ENCODE data around the gene ZNF831. TPM values are rescaled to one million over a fixed set of nuclear protein-coding genes. Genes with fewer than 3 reads are reported as not detected.

ZNF831 gene
- total RNA-seq, 1 experiment from 2014 or later, result not detected

DNA sequence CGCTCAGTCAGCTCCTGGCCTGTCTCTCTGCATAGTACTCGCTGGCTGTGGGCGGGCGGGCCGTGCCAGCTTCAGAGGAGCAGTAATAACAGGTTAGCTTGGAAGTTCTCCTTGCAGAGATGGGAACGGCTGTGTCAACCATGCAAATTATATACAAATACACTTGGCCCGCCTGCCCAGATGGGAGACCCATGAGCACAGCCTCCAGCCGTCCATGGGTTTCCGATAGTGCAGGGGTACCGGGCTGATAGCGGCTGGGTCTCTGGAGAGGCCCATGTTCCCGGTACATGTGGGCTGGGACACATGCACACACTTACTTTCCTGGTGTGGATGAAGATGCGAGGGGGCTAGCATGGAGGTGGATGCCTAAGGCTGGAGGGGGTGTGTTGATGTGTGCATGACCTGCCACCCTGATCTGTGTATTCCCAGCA is 12.8 kb upstream of the ZNF831 start:
- intact Hi-C loops (cut with micrococcal nuclease; ENCODE audit: unreplicated experiment), result no loop called here
- H3K36me3 ChIP-seq (ENCODE audit: control insufficient read depth, insufficient read depth, low read length), result no peaks in the 10 kb centered on the region
- ChIA-PET POLR2A (no interaction called here), CTCF (no interaction called here)
- Mint-ChIP-seq H3K36me3 (ENCODE audit: insufficient read depth, unreplicated experiment) (no peaks in the 10 kb centered on the region), H3K4me1 (ENCODE audit: low read depth, unreplicated experiment) (peaks cover 8% of the 10 kb centered on the region), H3K9me3 (ENCODE audit: unreplicated experiment) (no peaks in the 10 kb centered on the region), H3K27ac (ENCODE audit: unreplicated experiment) (no peak overlapping the region), H3K27me3 (ENCODE audit: insufficient read depth, unreplicated experiment) (peaks cover 28% of the 10 kb centered on the region), H3K4me3 (ENCODE audit: unreplicated experiment) (no peak overlapping the region)
- H3K27me3 ChIP-seq (replicated peaks; ENCODE audit: control insufficient read depth, insufficient read depth, low read length), result no peaks in the 10 kb centered on the region; the same call in 1 of the 2 replicates
- TF ChIP-seq, protein P1, sequence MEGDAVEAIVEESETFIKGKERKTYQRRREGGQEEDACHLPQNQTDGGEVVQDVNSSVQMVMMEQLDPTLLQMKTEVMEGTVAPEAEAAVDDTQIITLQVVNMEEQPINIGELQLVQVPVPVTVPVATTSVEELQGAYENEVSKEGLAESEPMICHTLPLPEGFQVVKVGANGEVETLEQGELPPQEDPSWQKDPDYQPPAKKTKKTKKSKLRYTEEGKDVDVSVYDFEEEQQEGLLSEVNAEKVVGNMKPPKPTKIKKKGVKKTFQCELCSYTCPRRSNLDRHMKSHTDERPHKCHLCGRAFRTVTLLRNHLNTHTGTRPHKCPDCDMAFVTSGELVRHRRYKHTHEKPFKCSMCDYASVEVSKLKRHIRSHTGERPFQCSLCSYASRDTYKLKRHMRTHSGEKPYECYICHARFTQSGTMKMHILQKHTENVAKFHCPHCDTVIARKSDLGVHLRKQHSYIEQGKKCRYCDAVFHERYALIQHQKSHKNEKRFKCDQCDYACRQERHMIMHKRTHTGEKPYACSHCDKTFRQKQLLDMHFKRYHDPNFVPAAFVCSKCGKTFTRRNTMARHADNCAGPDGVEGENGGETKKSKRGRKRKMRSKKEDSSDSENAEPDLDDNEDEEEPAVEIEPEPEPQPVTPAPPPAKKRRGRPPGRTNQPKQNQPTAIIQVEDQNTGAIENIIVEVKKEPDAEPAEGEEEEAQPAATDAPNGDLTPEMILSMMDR (IDR thresholded peaks at IDR 0.05; ENCODE audit: insufficient read depth in 1 of 2, low read depth in 1 of 2, low read length in 1 of 2, severe bottlenecking in 1 of 2, unreplicated experiment in 1 of 2), result no peak
- no TSS peak for BruUV-seq (replicated peaks)
- no peak for DNase-seq
- peaks cover 15% of the 10 kb centered on the region for H3K4me1 ChIP-seq
- no peak overlapping the region for H3K4me3 ChIP-seq (ENCODE audit: low read depth, low read length)
- peaks cover 3% of the 10 kb centered on the region; the same call in 1 of the 2 replicates for H3K9me3 ChIP-seq

DNA sequence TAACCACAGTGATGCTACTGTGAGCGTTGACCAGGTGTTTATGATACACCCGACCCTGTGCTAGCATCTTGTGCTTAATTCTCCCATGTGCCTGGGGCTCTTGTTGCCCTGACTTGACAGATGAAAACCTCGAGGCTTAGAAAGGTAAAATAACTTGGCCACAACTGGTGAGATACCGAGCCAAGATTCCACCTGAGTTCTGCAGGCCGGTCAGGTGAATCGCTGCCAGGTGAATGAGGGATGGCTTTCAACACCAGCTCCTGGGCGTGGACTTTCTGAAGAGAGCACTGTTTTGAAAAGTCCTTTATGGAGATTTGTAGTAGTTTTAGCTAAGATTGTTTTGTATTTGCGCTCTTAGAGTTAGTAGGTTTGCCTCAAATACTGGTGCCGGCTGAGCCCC is 12.2 kb upstream of the ZNF831 start:
- DNase-seq, result no peak
- peaks cover 8% of the 10 kb centered on the region for H3K4me1 Mint-ChIP-seq (ENCODE audit: low read depth, unreplicated experiment)
- H3K9me3 Mint-ChIP-seq (ENCODE audit: unreplicated experiment), result no peaks in the 10 kb centered on the region
- peaks cover 3% of the 10 kb centered on the region; the same call in 1 of the 2 replicates for H3K9me3 ChIP-seq
- peaks cover 28% of the 10 kb centered on the region for H3K27me3 Mint-ChIP-seq (ENCODE audit: insufficient read depth, unreplicated experiment)
- no TSS peak for BruUV-seq (replicated peaks)
- TF ChIP-seq, protein P1 (IDR thresholded peaks at IDR 0.05; ENCODE audit: insufficient read depth in 1 of 2, low read depth in 1 of 2, low read length in 1 of 2, severe bottlenecking in 1 of 2, unreplicated experiment in 1 of 2), result no peak
- H3K36me3 ChIP-seq (ENCODE audit: control insufficient read depth, insufficient read depth, low read length), result no peaks in the 10 kb centered on the region
- H3K4me3 ChIP-seq (ENCODE audit: low read depth, low read length), result no peak overlapping the region
- peaks cover 15% of the 10 kb centered on the region for H3K4me1 ChIP-seq
- CTCF ChIA-PET, result no interaction called here
- no peak overlapping the region for H3K27ac Mint-ChIP-seq (ENCODE audit: unreplicated experiment)
- POLR2A ChIA-PET, result no interaction called here
- H3K36me3 Mint-ChIP-seq (ENCODE audit: insufficient read depth, unreplicated experiment), result no peaks in the 10 kb centered on the region
- intact Hi-C loops (cut with micrococcal nuclease; ENCODE audit: unreplicated experiment), result no loop called here
- no peak overlapping the region for H3K4me3 Mint-ChIP-seq (ENCODE audit: unreplicated experiment)
- no peaks in the 10 kb centered on the region; the same call in 1 of the 2 replicates for H3K27me3 ChIP-seq (replicated peaks; ENCODE audit: control insufficient read depth, insufficient read depth, low read length)

DNA sequence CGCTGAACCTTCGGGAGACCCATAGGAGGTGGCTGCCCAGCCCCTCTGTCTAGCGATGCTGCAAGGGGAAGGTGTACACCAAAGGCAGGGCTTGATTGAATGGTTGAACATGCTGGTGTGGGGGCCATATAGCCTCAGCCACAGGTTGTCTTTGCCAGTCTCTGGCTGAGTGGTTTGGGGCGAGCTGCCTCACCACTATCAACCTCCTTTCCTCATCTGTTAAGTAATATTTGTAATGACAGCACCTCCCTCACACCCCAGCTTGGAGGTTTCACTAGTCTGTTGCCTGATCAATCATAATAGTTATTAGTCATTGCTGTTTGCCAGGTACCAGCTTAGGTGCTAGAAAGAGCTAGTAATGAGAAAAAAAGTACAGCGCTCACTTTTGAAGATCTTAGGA is 11.8 kb upstream of the ZNF831 start:
- no TSS peak for BruUV-seq (replicated peaks)
- H3K27me3 Mint-ChIP-seq (ENCODE audit: insufficient read depth, unreplicated experiment), result peaks cover 26% of the 10 kb centered on the region
- POLR2A ChIA-PET, result no interaction called here

More for the DNA sequence above, 11.8 kb upstream of the ZNF831 start:
- CTCF ChIA-PET, result no interaction called here
- Mint-ChIP-seq H3K9me3 (ENCODE audit: unreplicated experiment) (no peaks in the 10 kb centered on the region), H3K36me3 (ENCODE audit: insufficient read depth, unreplicated experiment) (no peaks in the 10 kb centered on the region), H3K4me1 (ENCODE audit: low read depth, unreplicated experiment) (peaks cover 8% of the 10 kb centered on the region), H3K4me3 (ENCODE audit: unreplicated experiment) (no peak overlapping the region), H3K27ac (ENCODE audit: unreplicated experiment) (no peak overlapping the region)
- Histone ChIP-seq H3K9me3 (peaks cover 3% of the 10 kb centered on the region; the same call in 1 of the 2 replicates), H3K36me3 (ENCODE audit: control insufficient read depth, insufficient read depth, low read length) (no peaks in the 10 kb centered on the region), H3K4me3 (ENCODE audit: low read depth, low read length) (no peak overlapping the region), H3K4me1 (peaks cover 15% of the 10 kb centered on the region), H3K27me3 (replicated peaks; ENCODE audit: control insufficient read depth, insufficient read depth, low read length) (no peaks in the 10 kb centered on the region)
- DNase-seq, result no peak
- TF ChIP-seq, protein P1 (IDR thresholded peaks at IDR 0.05; ENCODE audit: insufficient read depth in 1 of 2, low read depth in 1 of 2, low read length in 1 of 2, severe bottlenecking in 1 of 2, unreplicated experiment in 1 of 2), result no peak
- intact Hi-C loops (cut with micrococcal nuclease; ENCODE audit: unreplicated experiment), result no loop called here

Data from Caco-2 (cell line).